ENCODE data around the gene SLC22A4.

SLC22A4 gene

GRCh38 chr5:132261881-132262845, 32.0 kb upstream of the SLC22A4 start:
- no peak for DNase-seq (ENCODE audit: insufficient read length, low spot score)
- FAIRE-seq = peak; percentile 59

- FAIRE-seq = no peak
- no peak for DNase-seq (ENCODE audit: insufficient read length, low spot score)
Observed at GRCh38 chr5:132262882-132263547, 31.2 kb upstream of the SLC22A4 start.

- peak; percentile 79 for DNase-seq (ENCODE audit: insufficient read length, low spot score)
- peak; percentile 60 for FAIRE-seq
Observed at GRCh38 chr5:132263548-132264261, 30.5 kb upstream of the SLC22A4 start.

- DNase-seq (ENCODE audit: insufficient read length, low spot score) (no peak), FAIRE-seq (no peak)
Observed at GRCh38 chr5:132264546-132265335, 29.5 kb upstream of the SLC22A4 start.

- DNase-seq (ENCODE audit: insufficient read length, low spot score) (peak; percentile 92), FAIRE-seq (peak; percentile 95)
Observed at GRCh38 chr5:132265336-132266030, 28.7 kb upstream of the SLC22A4 start.

GRCh38 chr5:132266031-132266835, 28.0 kb upstream of the SLC22A4 start:
- DNase-seq (ENCODE audit: insufficient read length, low spot score) (no peak), FAIRE-seq (no peak)

GRCh38 chr5:132266836-132267160, 27.4 kb upstream of the SLC22A4 start:
- DNase-seq (ENCODE audit: insufficient read length, low spot score) = no peak
- no peak for FAIRE-seq

- no peak for FAIRE-seq
- no peak for DNase-seq (ENCODE audit: insufficient read length, low spot score)
Observed at GRCh38 chr5:132267166-132267739, 26.9 kb upstream of the SLC22A4 start.

GRCh38 chr5:132267931-132268768, 26.0 kb upstream of the SLC22A4 start:
- DNase-seq (ENCODE audit: insufficient read length, low spot score) (no peak), FAIRE-seq (no peak)

GRCh38 chr5:132268769-132269551, 25.2 kb upstream of the SLC22A4 start:
- DNase-seq (ENCODE audit: insufficient read length, low spot score) (no peak), FAIRE-seq (no peak)

- DNase-seq (ENCODE audit: insufficient read length, low spot score) (no peak), FAIRE-seq (no peak)
Observed at GRCh38 chr5:132269635-132270334, 24.4 kb upstream of the SLC22A4 start.

GRCh38 chr5:132270335-132270665, 23.9 kb upstream of the SLC22A4 start:
- FAIRE-seq = no peak
- no peak for DNase-seq (ENCODE audit: insufficient read length, low spot score)

- DNase-seq (ENCODE audit: insufficient read length, low spot score) (no peak), FAIRE-seq (no peak)
Observed at GRCh38 chr5:132270706-132271105, 23.5 kb upstream of the SLC22A4 start.

- FAIRE-seq (no peak), DNase-seq (ENCODE audit: insufficient read length, low spot score) (no peak)
Observed at GRCh38 chr5:132271251-132272246, 22.6 kb upstream of the SLC22A4 start.

Measured in HTR-8/SVneo (cell line).